Esophagus squamous epithelium (tissue), 5 donors: ENCODE data around the gene SERPINA4. TPM values are rescaled to one million over a fixed set of nuclear protein-coding genes. Genes with fewer than 3 reads are reported as not detected.

Experiments used
- DNase-seq: peaks from one replicate; lab custom pipeline; 2025; lab: John Stamatoyannopoulos, UW
- H3K27ac ChIP-seq, 4 donors: fragments of 200-600 bp; sonication (generic); one replicate each; pipeline ENCODE4 v1.5.1; 2016 to 2019; ENCODE audit warnings: mild to moderate bottlenecking in 1 of 4
- H3K27me3 ChIP-seq, 4 donors: fragments of 200-600 bp; sonication (generic); 1 replicate in 3 of 4; 2 replicates in 1 of 4; pipeline versions ENCODE4 v1.5.1 to v1.6.0; 2017 to 2021; ENCODE audit warnings: antibody characterized with exemption in 1 of 4
- H3K36me3 ChIP-seq, 3 donors: fragments of 200-600 bp; sonication (generic); one replicate each; pipeline ENCODE4 v1.5.1; 2016 to 2019
- H3K4me1 ChIP-seq, 3 donors: fragments of 200-600 bp; sonication (generic); one replicate each; pipeline ENCODE4 v1.5.1; 2017 to 2019
- H3K4me3 ChIP-seq, 4 donors: fragments of 200-600 bp; sonication (generic); 1 replicate in 3 of 4; 2 replicates in 1 of 4; pipeline ENCODE4 v1.5.1; 2016 to 2019; ENCODE audit warnings: mild to moderate bottlenecking in 2 of 4, moderate library complexity in 1 of 4
- H3K9me3 ChIP-seq, 3 donors: fragments of 200-600 bp; sonication (generic); one replicate each; pipeline ENCODE4 v1.5.1; 2016 to 2019
- CTCF ChIP-seq, 6 experiments: fragments of 450-650 bp in 4 of 6; fragments of 200-600 bp in 2 of 6; sonication (generic) in 2 of 6; IDR thresholded peaks; one replicate each; pipeline ENCODE4 v1.5.1; 2016 to 2019; ENCODE audit warnings: antibody characterized with exemption in 6 of 6, mild to moderate bottlenecking in 4 of 6, moderate library complexity in 4 of 6
- POLR2A ChIP-seq, 4 donors: fragments of 450-650 bp; IDR thresholded peaks; one replicate each; pipeline ENCODE4 v1.6.1; 2017; ENCODE audit warnings: antibody characterized with exemption in 4 of 4, mild to moderate bottlenecking in 4 of 4, moderate library complexity in 3 of 4
- WGBS, 2 donors: methylation state at CpG; one replicate each; pipeline ENCODE4 v1.1.5; 2018; 5-methylcytosine and 5-hydroxymethylcytosine counted together
- intact Hi-C: fragments of 100-400 bp; cut with DNase I; formaldehyde crosslinking; loops from one replicate; pipeline ENCODE4 v1.15.0; 2022
- total RNA-seq, 4 donors: library from RNA; depleted of rRNA; stranded (reverse); fragments of >200 nt; gene quantifications; one replicate each; pipeline ENCODE4 v1.1.0, GENCODE V29; 2016
- donor health status: DM: yes; HTN: yes; CAD: no.

Gene SERPINA4
- total RNA-seq, result not detected

- Histone ChIP-seq H3K4me3 (no peak within 1 kb of the TSS), H3K27ac (no peak within 1 kb of the TSS), H3K9me3 (no peaks in the 10 kb centered on the region), H3K4me1 (no peaks in the 10 kb centered on the region), H3K27me3 (peaks cover 0 to 11% (median 0%) of the 10 kb centered on the region in 4 donors), H3K36me3 (no peaks in the 10 kb centered on the region)
- intact Hi-C loops, result no loop called here
- no peak for DNase-seq
- WGBS, 2 donors, result 80 to 94% methylated on average over 6 to 8 of the region's 11 CpGs
- no peak for TF ChIP-seq CTCF (IDR thresholded peaks at IDR 0.05)
- no peak for TF ChIP-seq POLR2A (IDR thresholded peaks at IDR 0.05)
Observed at GRCh38 chr14:94560751-94561655, at the start of gene SERPINA4. SERPINA4 (plus strand) TSS chr14:94561442; CDS start chr14:94563483, 2,041 bp downstream.

GRCh38 chr14:94514351-94514750, 46.9 kb upstream of the SERPINA4 start:
- H3K4me1 ChIP-seq, result no peaks in the 10 kb centered on the region
- no peak overlapping the region for H3K4me3 ChIP-seq
- intact Hi-C loops, result no loop called here
- peaks cover 0 to 4% (median 0%) of the 10 kb centered on the region in 4 donors for H3K27me3 ChIP-seq
- 67 to 100% methylated on average over 1 to 2 of the region's 7 CpGs for WGBS, 2 donors
- DNase-seq, result no peak
- TF ChIP-seq POLR2A (IDR thresholded peaks at IDR 0.05) (no peak), CTCF (IDR thresholded peaks at IDR 0.05) (no peak)
- H3K36me3 ChIP-seq, result no peaks in the 10 kb centered on the region
- H3K27ac ChIP-seq, result no peak overlapping the region
- no peaks in the 10 kb centered on the region for H3K9me3 ChIP-seq

GRCh38 chr14:94515426-94515825, 45.8 kb upstream of the SERPINA4 start:
- Histone ChIP-seq H3K36me3 (no peaks in the 10 kb centered on the region), H3K4me1 (no peaks in the 10 kb centered on the region), H3K4me3 (no peak overlapping the region), H3K27me3 (peaks cover 0 to 4% (median 0%) of the 10 kb centered on the region in 4 donors), H3K27ac (no peak overlapping the region), H3K9me3 (no peaks in the 10 kb centered on the region)
- intact Hi-C loops, result no loop called here
- no peak for TF ChIP-seq CTCF (IDR thresholded peaks at IDR 0.05)
- WGBS, 2 donors, result 90% methylated on average over 3 of the region's 9 CpGs; no CpG with 5 or more reads in 1 of the 2 donors
- no peak for DNase-seq

- Histone ChIP-seq H3K36me3 (no peaks in the 10 kb centered on the region), H3K27me3 (peaks cover 0 to 4% (median 0%) of the 10 kb centered on the region in 4 donors), H3K4me1 (no peaks in the 10 kb centered on the region), H3K4me3 (no peak overlapping the region), H3K27ac (no peak overlapping the region), H3K9me3 (no peaks in the 10 kb centered on the region)
- no peak for DNase-seq
- WGBS, 2 donors, result 64 to 92% methylated on average over 4 to 6 of the region's 6 CpGs
- TF ChIP-seq POLR2A (IDR thresholded peaks at IDR 0.05) (no peak), CTCF (IDR thresholded peaks at IDR 0.05) (no peak)
- intact Hi-C loops, result no loop called here
Observed at GRCh38 chr14:94515856-94516255, 45.4 kb upstream of the SERPINA4 start.

- WGBS, 2 donors, result 63 to 73% methylated on average over 8 to 10 of the region's 10 CpGs
- no peaks in the 10 kb centered on the region for H3K36me3 ChIP-seq
- TF ChIP-seq POLR2A (IDR thresholded peaks at IDR 0.05) (no peak), CTCF (IDR thresholded peaks at IDR 0.05) (no peak)
- peaks cover 0 to 4% (median 0%) of the 10 kb centered on the region in 4 donors for H3K27me3 ChIP-seq
- no peaks in the 10 kb centered on the region for H3K9me3 ChIP-seq
- intact Hi-C loops, result no loop called here
- no peak overlapping the region for H3K4me3 ChIP-seq
- H3K4me1 ChIP-seq, result no peaks in the 10 kb centered on the region
- DNase-seq, result no peak
- no peak overlapping the region for H3K27ac ChIP-seq
Observed at GRCh38 chr14:94517248-94517640, 44.0 kb upstream of the SERPINA4 start.
